ENCODE data around the gene POLQ. TPM values are rescaled to one million over a fixed set of nuclear protein-coding genes. Genes with fewer than 3 reads are reported as not detected.

The POLQ gene
- total and polyA plus RNA-seq, 9 of the 15 experiments (the other 6 are each of a cell fraction or from before 2014, with no cell fraction given), result 1.5 to 19.0 (median 8.8) TPM

- peak in 2 of 3 experiments; percentile 60 to 82 for TF ChIP-seq YY1 (IDR thresholded peaks at IDR 0.05; ENCODE audit: borderline replicate concordance in 1 of 3, control insufficient read depth in 1 of 3, extremely low read depth in 1 of 3, insufficient read depth in 3 of 3, insufficient read length in 1 of 3, insufficient replicate concordance in 2 of 3, low read depth in 1 of 3, low read length in 2 of 3)
- no peak for TF ChIP-seq RNF219 (CRISPR knock-in tag; IDR thresholded peaks at IDR 0.05)
- TF ChIP-seq, protein P1, sequence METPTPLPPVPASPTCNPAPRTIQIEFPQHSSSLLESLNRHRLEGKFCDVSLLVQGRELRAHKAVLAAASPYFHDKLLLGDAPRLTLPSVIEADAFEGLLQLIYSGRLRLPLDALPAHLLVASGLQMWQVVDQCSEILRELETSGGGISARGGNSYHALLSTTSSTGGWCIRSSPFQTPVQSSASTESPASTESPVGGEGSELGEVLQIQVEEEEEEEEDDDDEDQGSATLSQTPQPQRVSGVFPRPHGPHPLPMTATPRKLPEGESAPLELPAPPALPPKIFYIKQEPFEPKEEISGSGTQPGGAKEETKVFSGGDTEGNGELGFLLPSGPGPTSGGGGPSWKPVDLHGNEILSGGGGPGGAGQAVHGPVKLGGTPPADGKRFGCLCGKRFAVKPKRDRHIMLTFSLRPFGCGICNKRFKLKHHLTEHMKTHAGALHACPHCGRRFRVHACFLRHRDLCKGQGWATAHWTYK (CRISPR knock-in tag; IDR thresholded peaks at IDR 0.05), result no peak
- no peak for TF ChIP-seq SETDB1 (IDR thresholded peaks at IDR 0.05; ENCODE audit: low read length)
- TF ChIP-seq ZNF277 (CRISPR knock-in tag; IDR thresholded peaks at IDR 0.05; ENCODE audit: borderline replicate concordance), result no peak
- no peak for TF ChIP-seq MXD1 (CRISPR knock-in tag; IDR thresholded peaks at IDR 0.05; ENCODE audit: borderline replicate concordance, poor library complexity, severe bottlenecking)
- TF ChIP-seq ELK3 (CRISPR knock-in tag; IDR thresholded peaks at IDR 0.05), result no peak
- TF ChIP-seq HNRNPL (IDR thresholded peaks at IDR 0.05; ENCODE audit: low read depth, low read length), result no peak
- peak; percentile 87 for TF ChIP-seq ARID4B (CRISPR knock-in tag; IDR thresholded peaks at IDR 0.05)
- no peak for TF ChIP-seq MBD2 (IDR thresholded peaks at IDR 0.05; ENCODE audit: borderline replicate concordance, low read depth)
- peak; percentile 83; the same call in 1 of the 2 replicates for TF ChIP-seq PHF8 (IDR thresholded peaks at IDR 0.05; ENCODE audit: borderline replicate concordance, low read length)
- TF ChIP-seq C11orf30 (IDR thresholded peaks at IDR 0.05; ENCODE audit: low read depth), result peak; percentile 71
- TF ChIP-seq ZC3H8 (IDR thresholded peaks at IDR 0.05), result no peak
- no peak for TF ChIP-seq ZNF717 (CRISPR knock-in tag; IDR thresholded peaks at IDR 0.05)
These were observed at the start of gene POLQ (continued) for GRCh38 chr3:121545574-121546455.
